Activated naive CD4-positive, alpha-beta T cell treated with anti-CD3 and anti-CD28 coated beads, Interleukin-2, amount 50 U/mL, for 72 hours (primary cell): ENCODE results near the gene GFRA4. TPM values are rescaled to one million over a fixed set of nuclear protein-coding genes. Genes with fewer than 3 reads are reported as not detected.
"Not testable (repeated sequence)": the region's sequence is repeated elsewhere in the genome, so short reads cannot be mapped to it uniquely, and the experiment has no call there.

Experiments used
- ATAC-seq, 2 donors: fragments of 150-1000 bp; cut with Tn5 transposase; 2 replicates each; pipeline ENCODE4 v1.10.0; 2021; ENCODE audit warnings: mild to moderate bottlenecking in 2 of 2, moderate library complexity in 2 of 2
- DNase-seq, 2 donors: peaks; one replicate each; pipeline ENCODE4 v3.0.0; 2021 to 2022; ENCODE audit warnings: low spot score in 2 of 2
- H3K27ac Mint-ChIP-seq, 2 donors: one replicate each; pipeline ENCODE4 v1.8.0; 2022; ENCODE audit warnings: mild to moderate bottlenecking in 2 of 2, mixed read lengths in 2 of 2
- H3K36me3 Mint-ChIP-seq, 2 donors: one replicate each; pipeline ENCODE4 v1.8.0; 2022; ENCODE audit warnings: mixed read lengths in 2 of 2
- H3K9me3 Mint-ChIP-seq, 2 donors: one replicate each; pipeline ENCODE4 v1.8.0; 2022; ENCODE audit warnings: mixed read lengths in 2 of 2
- total RNA-seq, 2 donors: library from RNA; stranded (reverse); gene quantifications; one replicate each; pipeline ENCODE4 v1.2.3, GENCODE V29; 2022

GFRA4 gene
- total RNA-seq, 2 donors from 2014 or later, result not detected

- not testable (repeated sequence) for H3K27ac Mint-ChIP-seq, H3K9me3 Mint-ChIP-seq, H3K36me3 Mint-ChIP-seq, DNase-seq, ATAC-seq
Measured at GRCh38 chr20:3615171-3615840, 47.9 kb downstream of the GFRA4 start.

GRCh38 chr20:3614466-3614865, 48.7 kb downstream of the GFRA4 start:
- Mint-ChIP-seq H3K27ac (no peak overlapping the region), H3K9me3 (no peaks in the 10 kb centered on the region), H3K36me3 (no peaks in the 10 kb centered on the region)
- ATAC-seq, result no peak
- no peak for DNase-seq

GRCh38 chr20:3613821-3614440, 49.3 kb downstream of the GFRA4 start:
- Mint-ChIP-seq H3K9me3 (no peaks in the 10 kb centered on the region), H3K36me3 (no peaks in the 10 kb centered on the region), H3K27ac (no peak overlapping the region)
- no peak for DNase-seq
- ATAC-seq, result no peak

GRCh38 chr20:3612795-3613572, 50.2 kb downstream of the GFRA4 start:
- no peaks in the 10 kb centered on the region for H3K9me3 Mint-ChIP-seq

GRCh38 chr20:3611901-3612300, 51.3 kb downstream of the GFRA4 start:
- Mint-ChIP-seq H3K27ac (no peak overlapping the region), H3K36me3 (no peaks in the 10 kb centered on the region), H3K9me3 (no peaks in the 10 kb centered on the region)
- ATAC-seq (no peak), DNase-seq (no peak)

More at GRCh38 chr20:3612795-3613572, 50.2 kb downstream of the GFRA4 start:
- H3K27ac Mint-ChIP-seq, result no peak overlapping the region
- H3K36me3 Mint-ChIP-seq, result no peaks in the 10 kb centered on the region
- DNase-seq, result no peak
- ATAC-seq, result no peak

Other genes with a start within 250 kb of the GFRA4 start
- 10 to 100 TPM in 1 of 2 donors, 1 to 10 TPM in 1; 7.4 to 10.6 TPM for gene ATRN, start 192.4 kb downstream of the GFRA4 start, total RNA-seq
- gene ADAM33, start 18.6 kb upstream of the GFRA4 start, total RNA-seq, result not detected
- under 1 TPM in 1 of 2 donors, not detected in 1; 0.14 TPM for gene SIGLEC1, start 49.2 kb upstream of the GFRA4 start, total RNA-seq
- not detected for gene HSPA12B, start 69.3 kb upstream of the GFRA4 start, total RNA-seq
- 10 to 100 TPM; 44.7 to 45.0 TPM for gene ADISSP, start 104.4 kb upstream of the GFRA4 start, total RNA-seq
- under 1 TPM in 1 of 2 donors, not detected in 1; 0.14 TPM for gene SPEF1, start 118.0 kb upstream of the GFRA4 start, total RNA-seq
- gene CENPB, start 123.3 kb upstream of the GFRA4 start, total RNA-seq, result 10 to 100 TPM; 34.4 to 48.1 TPM
- 100 to 1,000 TPM in 1 of 2 donors, 10 to 100 TPM in 1; 72.9 to 168 TPM for gene CDC25B, start 132.9 kb upstream of the GFRA4 start, total RNA-seq
- gene AP5S1, start 157.1 kb upstream of the GFRA4 start, total RNA-seq, result 10 to 100 TPM; 10.6 to 17.8 TPM
- gene MAVS, start 183.4 kb upstream of the GFRA4 start, total RNA-seq, result 10 to 100 TPM; 22.5 to 30.1 TPM
- 10 to 100 TPM; 56.0 to 64.7 TPM for gene PANK2, start 226.0 kb upstream of the GFRA4 start, total RNA-seq